HG03097 (cell line): ENCODE measurements around the gene KRTAP4-11.
"Not testable (repeated sequence)": the region's sequence is repeated elsewhere in the genome, so short reads cannot be mapped to it uniquely, and the experiment has no call there.

ENCODE experiments used
- ATAC-seq: cut with Tn5 transposase; IDR thresholded peaks from one replicate; pipeline ENCODE4 v1.9.1; 2021; ENCODE audit not compliant: unreplicated experiment, low FRiP score

Gene KRTAP4-11

GRCh38 chr17:41088760-41089352, 29.3 kb downstream of the KRTAP4-11 start:
- ATAC-seq = not testable (repeated sequence)

- not testable (repeated sequence) for ATAC-seq
Measured at GRCh38 chr17:41084100-41084856, 33.9 kb downstream of the KRTAP4-11 start, which contains the start of gene KRTAP4-7. Gene KRTAP4-7, plus strand, starts transcription at chr17:41084150. Its CDS starts 57 bp downstream, at chr17:41084207.

GRCh38 chr17:41083427-41083826, 34.7 kb downstream of the KRTAP4-11 start:
- ATAC-seq = not testable (repeated sequence)

GRCh38 chr17:41082626-41083025, 35.5 kb downstream of the KRTAP4-11 start:
- ATAC-seq = no peak

- ATAC-seq = no peak
Measured at GRCh38 chr17:41076788-41077187, 41.4 kb downstream of the KRTAP4-11 start.

- no peak for ATAC-seq
Measured at GRCh38 chr17:41073676-41074075, 44.5 kb downstream of the KRTAP4-11 start.

- no peak for ATAC-seq
Measured at GRCh38 chr17:41071606-41072360, 46.4 kb downstream of the KRTAP4-11 start.

- ATAC-seq = no peak
Measured at GRCh38 chr17:41069031-41069430, 49.1 kb downstream of the KRTAP4-11 start.

- no peak for ATAC-seq
Measured at GRCh38 chr17:41067281-41067680, 50.9 kb downstream of the KRTAP4-11 start.
